SU-DHL-6 (cell line): Measurements from ENCODE around the gene ZNF324.

Source experiments
- H2AFZ ChIP-seq: fragments of 200-600 bp; sonication (generic); 2 replicates; pipeline ENCODE4 v1.6.1; 2014; ENCODE audit warnings: low read depth, mild to moderate bottlenecking, moderate library complexity, mixed read lengths, antibody characterized with exemption, low read length; ENCODE audit not compliant: severe bottlenecking
- H3F3A ChIP-seq: fragments of 200-600 bp; shearing (Covaris generic); 2 replicates; pipeline ENCODE4 v1.6.0; 2016; ENCODE audit warnings: antibody characterized with exemption, mild to moderate bottlenecking; ENCODE audit not compliant: insufficient read depth
- H3K27ac ChIP-seq: fragments of 200-600 bp; sonication (generic); 2 replicates; pipeline ENCODE4 v1.5.1; 2016; ENCODE audit warnings: low read depth, mild to moderate bottlenecking, low read length, moderate library complexity, mixed read lengths
- H3K27me3 ChIP-seq: fragments of 200-600 bp; sonication (generic), shearing (Covaris generic); 2 replicates; pipeline ENCODE4 v1.6.0; 2014; ENCODE audit warnings: mild to moderate bottlenecking, low read length
- H3K36me3 ChIP-seq: fragments of 200-600 bp; sonication (generic); 2 replicates; pipeline ENCODE4 v1.6.1; 2014; ENCODE audit warnings: mild to moderate bottlenecking, low read length, mixed read lengths
- H3K4me2 ChIP-seq: fragments of 300-600, 200-600 bp; shearing (Covaris generic), sonication (generic); 2 replicates; pipeline ENCODE4 v1.6.0; 2014; ENCODE audit warnings: low read length, low read depth, mild to moderate bottlenecking; ENCODE audit not compliant: poor library complexity, severe bottlenecking
- H3K4me3 ChIP-seq: fragments of 200-600 bp; sonication (generic); 2 replicates; pipeline ENCODE4 v1.5.1; 2014; ENCODE audit warnings: antibody characterized with exemption, low read length, mild to moderate bottlenecking, mixed read lengths; ENCODE audit not compliant: insufficient read depth, poor library complexity, severe bottlenecking
- H3K79me2 ChIP-seq: fragments of 200-600 bp; sonication (generic); 2 replicates; pipeline ENCODE4 v1.6.1; 2014; ENCODE audit warnings: mild to moderate bottlenecking, low read length, moderate library complexity; ENCODE audit not compliant: insufficient read depth
- H3K9ac ChIP-seq: fragments of 200-600 bp; sonication (generic); 2 replicates; pipeline ENCODE4 v1.7.0; 2014; ENCODE audit warnings: mild to moderate bottlenecking, low read length
- H3K9me2 ChIP-seq: fragments of 200-600 bp; sonication (generic); replicated peaks from 2 replicates; pipeline ENCODE4 v1.6.1; 2014; ENCODE audit warnings: low read length; ENCODE audit not compliant: insufficient read depth
- H3K9me3 ChIP-seq: fragments of 200-600 bp; sonication (generic); 2 replicates; pipeline ENCODE4 v1.6.1; 2014; ENCODE audit warnings: low read length, mixed read lengths; ENCODE audit not compliant: insufficient read depth
- H4K20me1 ChIP-seq: fragments of 200-600 bp; sonication (generic); 2 replicates; pipeline ENCODE4 v1.6.1; 2014; ENCODE audit warnings: low read depth, mild to moderate bottlenecking, antibody characterized with exemption, low read length, moderate library complexity, mixed read lengths
- CTCF ChIP-seq: fragments of 200-600 bp; sonication (generic); IDR thresholded peaks from one replicate; pipeline ENCODE4 v1.5.1; 2017; ENCODE audit warnings: antibody characterized with exemption, mild to moderate bottlenecking, low read length, moderate library complexity; ENCODE audit not compliant: insufficient read depth, poor library complexity, severe bottlenecking
- EZH2phosphoT487 ChIP-seq: fragments of 200-600 bp; sonication (generic), shearing (Covaris generic); conservative IDR thresholded peaks from 2 replicates; pipeline ENCODE4 v1.6.1; 2018; ENCODE audit warnings: mild to moderate bottlenecking, antibody characterized with exemption, low read length, moderate library complexity, mixed read lengths

Gene ZNF324

DNA sequence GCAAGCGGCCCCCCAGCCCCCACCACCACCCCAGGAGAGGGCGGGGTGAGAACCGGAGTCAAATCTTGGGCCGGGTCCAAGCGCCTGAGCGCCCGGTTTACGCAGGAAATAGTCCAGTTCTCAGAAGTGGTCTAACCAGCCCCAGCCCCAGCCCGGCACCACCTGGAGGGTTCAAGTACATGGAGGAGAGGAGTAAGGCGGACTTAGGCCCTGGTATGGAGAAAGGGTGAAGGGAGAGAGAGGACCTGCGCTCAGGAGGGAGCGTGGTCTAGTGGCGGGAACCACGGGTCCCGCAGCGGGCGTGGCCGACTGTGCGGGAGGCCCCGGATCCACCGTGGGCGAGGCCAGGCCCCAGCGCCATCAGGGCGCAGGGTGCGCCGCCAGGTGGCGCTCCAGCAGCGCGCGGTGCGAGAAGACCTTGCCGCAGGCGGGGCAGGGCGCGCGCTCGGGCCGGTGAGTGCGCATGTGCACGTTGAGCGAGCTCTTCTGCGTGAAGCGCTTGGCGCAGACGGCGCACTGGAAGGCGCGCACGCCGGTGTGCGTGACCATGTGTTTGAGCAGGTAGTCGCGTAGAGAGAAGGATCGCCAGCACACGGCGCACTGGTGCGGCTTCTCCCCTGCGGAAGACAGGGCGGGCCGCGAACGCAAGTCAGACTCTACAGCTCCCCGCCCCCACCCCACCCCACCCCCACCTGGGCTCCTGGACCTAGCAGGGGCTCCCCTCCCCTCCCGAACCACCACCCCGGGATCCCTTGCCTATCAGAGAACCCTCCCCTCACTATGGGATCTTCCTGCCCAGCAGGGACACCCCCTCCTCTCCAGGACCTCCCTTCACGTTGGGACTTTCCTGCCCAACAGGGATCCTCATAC, 47.0 kb downstream of the ZNF324 start:
- Histone ChIP-seq H3K9ac (peak overlapping the region; percentile 97), H3K9me2 (no peaks in the 10 kb centered on the region), H2AFZ (peak overlapping the region; percentile 78), H3K79me2 (peaks cover 15% of the 10 kb centered on the region), H3K27ac (peak overlapping the region; percentile 64), H3K9me3 (no peaks in the 10 kb centered on the region), H3K27me3 (no peaks in the 10 kb centered on the region), H3K4me3 (peak overlapping the region; percentile 84), H3K4me2 (peak overlapping the region; percentile 96), H3F3A (peaks cover 5% of the 10 kb centered on the region; the same call in 1 of the 2 replicates), H4K20me1 (no peaks in the 10 kb centered on the region), H3K36me3 (no peaks in the 10 kb centered on the region)
- TF ChIP-seq CTCF = peak; percentile 95
- no peak for TF ChIP-seq EZH2phosphoT487

- H3K9me3 ChIP-seq = no peaks in the 10 kb centered on the region
- H3K9ac ChIP-seq = peak overlapping the region; percentile 97
- H3K9me2 ChIP-seq = no peaks in the 10 kb centered on the region
- no peaks in the 10 kb centered on the region for H3K27me3 ChIP-seq
- peaks cover 6% of the 10 kb centered on the region for H3F3A ChIP-seq
- peak overlapping the region; percentile 64 for H3K27ac ChIP-seq
- peak overlapping the region; percentile 84 for H3K4me3 ChIP-seq
- peak overlapping the region; percentile 96 for H3K4me2 ChIP-seq
- TF ChIP-seq CTCF (no peak), EZH2phosphoT487 (no peak)
- H3K79me2 ChIP-seq = peaks cover 15% of the 10 kb centered on the region
- no peak overlapping the region for H2AFZ ChIP-seq
- H4K20me1 ChIP-seq = no peaks in the 10 kb centered on the region
- no peaks in the 10 kb centered on the region for H3K36me3 ChIP-seq
These were observed 47.7 kb downstream of the ZNF324 start for GRCh38 chr19:58514564-58515022.

DNA sequence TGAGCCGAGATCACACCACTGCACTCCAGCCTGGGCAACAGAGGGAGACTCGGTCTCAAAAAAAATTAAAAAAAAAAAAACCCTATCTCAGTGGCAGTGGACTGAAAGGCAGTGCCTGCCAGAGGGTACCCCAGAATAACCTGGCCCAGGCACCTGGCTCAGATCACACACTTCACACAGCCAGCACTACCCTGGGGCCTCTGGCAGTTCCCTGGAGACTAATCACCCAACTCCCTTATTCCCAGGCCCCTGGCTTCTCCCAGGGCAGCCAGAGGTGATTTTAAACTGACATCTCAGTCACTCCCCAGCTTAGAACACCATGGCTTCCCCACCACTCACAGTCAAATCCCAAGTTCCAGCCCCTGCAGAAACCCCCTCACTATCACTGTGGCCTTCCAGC, 48.4 kb downstream of the ZNF324 start:
- Histone ChIP-seq H3K9me2 (no peaks in the 10 kb centered on the region), H3K4me2 (peak overlapping the region; percentile 4), H3K27me3 (no peaks in the 10 kb centered on the region), H3K27ac (peak overlapping the region; percentile 30; the same call in 1 of the 2 replicates), H3K36me3 (no peaks in the 10 kb centered on the region), H4K20me1 (no peaks in the 10 kb centered on the region), H3F3A (peaks cover 13% of the 10 kb centered on the region), H3K9me3 (no peaks in the 10 kb centered on the region), H2AFZ (no peak overlapping the region), H3K4me3 (no peak overlapping the region), H3K79me2 (peaks cover 15% of the 10 kb centered on the region), H3K9ac (peak overlapping the region; percentile 97)
- TF ChIP-seq EZH2phosphoT487 (no peak), CTCF (no peak)
